Activated T-cell treated with anti-CD3 and anti-CD28 coated beads, Interleukin-2, amount 50 U/mL, for 72 hours (primary cell): ENCODE data around the gene DOP1A. TPM values are rescaled to one million over a fixed set of nuclear protein-coding genes. Genes with fewer than 3 reads are reported as not detected.
A peak's percentile ranks its signal among the peaks of the same experiment; 100 is the strongest.

Experiments
- ATAC-seq, 2 donors: fragments of 150-1000 bp; cut with Tn5 transposase; replicated peaks in 1 of 2; 2 replicates each; pipeline ENCODE4 v1.10.0; 2021; ENCODE audit warnings: moderate library complexity in 2 of 2, mild to moderate bottlenecking in 1 of 2
- DNase-seq, 2 donors: peaks; one replicate each; pipeline ENCODE4 v3.0.0; 2021 to 2022; ENCODE audit warnings: mixed read lengths in 1 of 2
- H3K27ac Mint-ChIP-seq: one replicate; pipeline ENCODE4 v1.8.0; 2022; ENCODE audit warnings: mild to moderate bottlenecking, moderate library complexity, mixed read lengths
- H3K27me3 Mint-ChIP-seq: one replicate; pipeline ENCODE4 v1.8.0; 2022; ENCODE audit warnings: low read depth, mixed read lengths
- H3K36me3 Mint-ChIP-seq, 2 donors: one replicate each; pipeline ENCODE4 v1.8.0; 2022; ENCODE audit warnings: mixed read lengths in 2 of 2, mild to moderate bottlenecking in 1 of 2; ENCODE audit not compliant: insufficient read depth in 2 of 2
- H3K4me1 Mint-ChIP-seq: one replicate; pipeline ENCODE4 v1.8.0; 2022; ENCODE audit warnings: low read depth, mixed read lengths
- H3K4me3 Mint-ChIP-seq, 2 donors: one replicate each; pipeline ENCODE4 v1.8.0; 2022; ENCODE audit warnings: mild to moderate bottlenecking in 2 of 2, mixed read lengths in 2 of 2, moderate library complexity in 2 of 2
- H3K9me3 Mint-ChIP-seq, 2 donors: one replicate each; pipeline ENCODE4 v1.8.0; 2022; ENCODE audit warnings: mixed read lengths in 2 of 2
- total RNA-seq, 2 donors: library from RNA; stranded (reverse); gene quantifications; one replicate each; pipeline ENCODE4 v1.2.3, GENCODE V29; 2022

DOP1A gene
- total RNA-seq, 2 donors from 2014 or later: 12.0 to 12.6 TPM

GRCh38 chr6:83199173-83199862, 131.8 kb downstream of the DOP1A start:
- Mint-ChIP-seq H3K4me1 (peaks cover 17% of the 10 kb centered on the region), H3K27ac (no peak overlapping the region), H3K9me3 (no peaks in the 10 kb centered on the region), H3K36me3 (no peaks in the 10 kb centered on the region), H3K27me3 (no peaks in the 10 kb centered on the region), H3K4me3 (no peak overlapping the region)
- peak in 1 of 2 donors; percentile 1 for DNase-seq
- ATAC-seq: peak; percentile 45 to 74

GRCh38 chr6:83199863-83200225, 132.4 kb downstream of the DOP1A start:
- Mint-ChIP-seq H3K4me3 (no peak overlapping the region), H3K27ac (no peak overlapping the region), H3K36me3 (no peaks in the 10 kb centered on the region), H3K9me3 (no peaks in the 10 kb centered on the region), H3K4me1 (peaks cover 12% of the 10 kb centered on the region), H3K27me3 (no peaks in the 10 kb centered on the region)
- ATAC-seq: no peak
- DNase-seq: no peak

- no peaks in the 10 kb centered on the region for H3K9me3 Mint-ChIP-seq
- H3K36me3 Mint-ChIP-seq: no peaks in the 10 kb centered on the region
- no peak overlapping the region for H3K27ac Mint-ChIP-seq
- DNase-seq: no peak
- no peak for ATAC-seq
- peaks cover 6% of the 10 kb centered on the region for H3K27me3 Mint-ChIP-seq
- H3K4me3 Mint-ChIP-seq: no peak overlapping the region
- peaks cover 10% of the 10 kb centered on the region for H3K4me1 Mint-ChIP-seq
Measured at GRCh38 chr6:83202031-83202430, 134.6 kb downstream of the DOP1A start.

- no peak overlapping the region for H3K27ac Mint-ChIP-seq
- H3K27me3 Mint-ChIP-seq: peaks cover 6% of the 10 kb centered on the region
Measured at GRCh38 chr6:83215131-83216047, 147.9 kb downstream of the DOP1A start.

GRCh38 chr6:83216806-83217205, 149.3 kb downstream of the DOP1A start:
- Mint-ChIP-seq H3K9me3 (no peaks in the 10 kb centered on the region), H3K4me1 (peaks cover 4% of the 10 kb centered on the region), H3K27me3 (no peaks in the 10 kb centered on the region), H3K27ac (no peak overlapping the region), H3K36me3 (no peaks in the 10 kb centered on the region), H3K4me3 (no peak overlapping the region)
- DNase-seq: no peak
- no peak for ATAC-seq

More at GRCh38 chr6:83215131-83216047, 147.9 kb downstream of the DOP1A start:
- Mint-ChIP-seq H3K9me3 (no peaks in the 10 kb centered on the region), H3K4me1 (peaks cover 4% of the 10 kb centered on the region), H3K36me3 (no peaks in the 10 kb centered on the region), H3K4me3 (no peak overlapping the region)
- ATAC-seq: peak; percentile 92 to 96
- DNase-seq: peak; percentile 49 to 56

Other genes with a start within 250 kb of the DOP1A start
- gene UBE3D, start 1.8 kb upstream of the DOP1A start, total RNA-seq: 1 to 10 TPM; 5.3 to 6.6 TPM
- gene PGM3, start 125.6 kb downstream of the DOP1A start, total RNA-seq: 10 to 100 TPM; 22.4 to 34.1 TPM
- 1 to 10 TPM; 2.8 to 3.4 TPM for gene RWDD2A, start 125.7 kb downstream of the DOP1A start, total RNA-seq